Esophagus squamous epithelium (tissue), 5 donors: ENCODE results near the gene RARRES1. TPM values are rescaled to one million over a fixed set of nuclear protein-coding genes. Genes with fewer than 3 reads are reported as not detected.

ENCODE experiments used
- DNase-seq: peaks from one replicate; lab custom pipeline; 2025; lab: John Stamatoyannopoulos, UW
- H3K27ac ChIP-seq, 4 donors: fragments of 200-600 bp; sonication (generic); one replicate each; pipeline ENCODE4 v1.5.1; 2016 to 2019; ENCODE audit warnings: mild to moderate bottlenecking in 1 of 4
- H3K27me3 ChIP-seq, 4 donors: fragments of 200-600 bp; sonication (generic); 1 replicate in 3 of 4; 2 replicates in 1 of 4; pipeline versions ENCODE4 v1.5.1 to v1.6.0; 2017 to 2021; ENCODE audit warnings: antibody characterized with exemption in 1 of 4
- H3K36me3 ChIP-seq, 3 donors: fragments of 200-600 bp; sonication (generic); one replicate each; pipeline ENCODE4 v1.5.1; 2016 to 2019
- H3K4me1 ChIP-seq, 3 donors: fragments of 200-600 bp; sonication (generic); one replicate each; pipeline ENCODE4 v1.5.1; 2017 to 2019
- H3K4me3 ChIP-seq, 4 donors: fragments of 200-600 bp; sonication (generic); 1 replicate in 3 of 4; 2 replicates in 1 of 4; pipeline ENCODE4 v1.5.1; 2016 to 2019; ENCODE audit warnings: mild to moderate bottlenecking in 2 of 4, moderate library complexity in 1 of 4
- H3K9me3 ChIP-seq, 3 donors: fragments of 200-600 bp; sonication (generic); one replicate each; pipeline ENCODE4 v1.5.1; 2016 to 2019
- POLR2A ChIP-seq, 4 donors: fragments of 450-650 bp; IDR thresholded peaks; one replicate each; pipeline ENCODE4 v1.6.1; 2017; ENCODE audit warnings: antibody characterized with exemption in 4 of 4, mild to moderate bottlenecking in 4 of 4, moderate library complexity in 3 of 4
- WGBS, 2 donors: methylation state at CpG; one replicate each; pipeline ENCODE4 v1.1.5; 2018; 5-methylcytosine and 5-hydroxymethylcytosine counted together
- intact Hi-C: fragments of 100-400 bp; cut with DNase I; formaldehyde crosslinking; loops from one replicate; pipeline ENCODE4 v1.15.0; 2022
- total RNA-seq, 4 donors: library from RNA; depleted of rRNA; stranded (reverse); fragments of >200 nt; gene quantifications; one replicate each; pipeline ENCODE4 v1.1.0, GENCODE V29; 2016
- TF ChIP-seq, protein P1 (sequence below), 6 experiments: fragments of 450-650 bp in 4 of 6; fragments of 200-600 bp in 2 of 6; sonication (generic) in 2 of 6; IDR thresholded peaks; one replicate each; pipeline ENCODE4 v1.5.1; 2016 to 2019; ENCODE audit warnings: antibody characterized with exemption in 6 of 6, mild to moderate bottlenecking in 4 of 6, moderate library complexity in 4 of 6
- donor health status: DM: yes; HTN: yes; CAD: no.

RARRES1 gene
- total RNA-seq, 4 donors from 2014 or later, result 1.4 to 53.3 (median 6.4) TPM

DNA sequence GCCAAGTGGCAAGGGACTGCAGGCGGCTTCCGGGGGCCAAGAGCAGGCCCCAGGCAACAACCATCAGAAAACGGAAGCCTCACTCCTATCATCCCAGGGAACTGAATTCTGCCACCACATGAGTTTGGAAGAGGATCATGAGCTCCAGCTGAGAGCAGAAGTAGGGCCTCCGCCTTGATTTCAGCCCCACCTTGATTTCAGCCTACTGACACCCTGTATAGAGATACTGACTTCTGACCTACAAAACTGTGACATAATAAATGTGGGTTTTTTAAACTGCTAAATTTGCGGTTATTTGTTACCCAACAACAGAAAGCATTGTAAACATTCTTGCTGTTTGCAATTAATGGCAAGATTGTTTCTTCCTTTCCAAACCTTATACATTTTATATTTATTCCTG lies 21.6 kb upstream of the RARRES1 start:
- TF ChIP-seq, protein P1, sequence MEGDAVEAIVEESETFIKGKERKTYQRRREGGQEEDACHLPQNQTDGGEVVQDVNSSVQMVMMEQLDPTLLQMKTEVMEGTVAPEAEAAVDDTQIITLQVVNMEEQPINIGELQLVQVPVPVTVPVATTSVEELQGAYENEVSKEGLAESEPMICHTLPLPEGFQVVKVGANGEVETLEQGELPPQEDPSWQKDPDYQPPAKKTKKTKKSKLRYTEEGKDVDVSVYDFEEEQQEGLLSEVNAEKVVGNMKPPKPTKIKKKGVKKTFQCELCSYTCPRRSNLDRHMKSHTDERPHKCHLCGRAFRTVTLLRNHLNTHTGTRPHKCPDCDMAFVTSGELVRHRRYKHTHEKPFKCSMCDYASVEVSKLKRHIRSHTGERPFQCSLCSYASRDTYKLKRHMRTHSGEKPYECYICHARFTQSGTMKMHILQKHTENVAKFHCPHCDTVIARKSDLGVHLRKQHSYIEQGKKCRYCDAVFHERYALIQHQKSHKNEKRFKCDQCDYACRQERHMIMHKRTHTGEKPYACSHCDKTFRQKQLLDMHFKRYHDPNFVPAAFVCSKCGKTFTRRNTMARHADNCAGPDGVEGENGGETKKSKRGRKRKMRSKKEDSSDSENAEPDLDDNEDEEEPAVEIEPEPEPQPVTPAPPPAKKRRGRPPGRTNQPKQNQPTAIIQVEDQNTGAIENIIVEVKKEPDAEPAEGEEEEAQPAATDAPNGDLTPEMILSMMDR (IDR thresholded peaks at IDR 0.05), result no peak
- TF ChIP-seq POLR2A (IDR thresholded peaks at IDR 0.05), result no peak
- intact Hi-C loops, result no loop called here
- Histone ChIP-seq H3K27ac (no peak overlapping the region), H3K9me3 (no peaks in the 10 kb centered on the region), H3K27me3 (no peaks in the 10 kb centered on the region), H3K36me3 (no peaks in the 10 kb centered on the region), H3K4me3 (no peak overlapping the region), H3K4me1 (peaks cover 0 to under 1% (median 0%) of the 10 kb centered on the region in 3 donors)
- WGBS, 2 donors, result 84 to 92% methylated on average over 4 to 5 of the region's 5 CpGs
- DNase-seq, result no peak

DNA sequence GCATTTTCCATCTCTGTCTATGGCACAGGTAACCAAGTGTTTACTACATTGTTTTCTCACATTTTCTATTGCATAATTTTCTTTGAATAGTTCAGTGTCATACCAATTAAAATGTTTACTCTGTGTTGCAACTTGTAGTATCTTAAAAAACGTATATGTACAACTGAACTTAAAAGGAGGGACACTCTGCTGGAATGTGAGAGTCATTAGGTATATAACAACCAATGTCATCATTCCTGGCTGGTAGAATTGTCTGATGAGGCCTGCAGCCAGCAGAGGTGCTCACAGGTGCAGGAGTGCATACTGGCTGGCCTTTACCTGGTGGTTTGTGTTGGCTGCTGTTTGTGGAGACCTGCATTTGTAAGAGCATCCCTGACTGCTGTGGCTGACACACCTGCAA lies 19.1 kb upstream of the RARRES1 start:
- TF ChIP-seq, protein P1 (IDR thresholded peaks at IDR 0.05), result no peak
- no peak for TF ChIP-seq POLR2A (IDR thresholded peaks at IDR 0.05)
- Histone ChIP-seq H3K4me3 (no peak overlapping the region), H3K9me3 (no peaks in the 10 kb centered on the region), H3K4me1 (peaks cover 0 to 17% (median 0%) of the 10 kb centered on the region in 3 donors), H3K27ac (no peak overlapping the region), H3K36me3 (peaks cover 0 to 19% (median 0%) of the 10 kb centered on the region in 3 donors), H3K27me3 (no peaks in the 10 kb centered on the region)
- 47 to 65% methylated on average over 1 of the region's 1 CpG for WGBS, 2 donors
- DNase-seq, result no peak
- intact Hi-C loops, result no loop called here

DNA sequence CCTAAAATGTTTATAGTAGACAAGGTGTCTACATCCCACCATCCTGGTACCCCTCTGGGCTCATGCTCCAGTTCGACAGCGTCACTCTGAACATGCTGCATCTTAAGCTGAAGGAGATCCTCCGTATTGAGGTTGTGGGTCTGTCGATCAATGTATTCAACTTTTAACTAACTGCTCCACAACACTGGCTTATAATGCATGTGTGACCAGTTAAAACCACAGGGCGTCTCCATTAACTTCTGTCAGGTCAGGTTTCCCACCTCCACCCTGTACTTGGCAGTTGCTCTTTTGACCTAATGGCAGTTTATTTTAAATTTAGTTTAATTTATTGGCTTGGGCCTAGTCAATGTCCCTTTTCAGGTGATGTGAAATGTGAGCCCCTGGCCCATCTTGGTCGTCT lies 17.8 kb upstream of the RARRES1 start:
- Histone ChIP-seq H3K27me3 (no peaks in the 10 kb centered on the region), H3K36me3 (peaks cover 0 to 30% (median 0%) of the 10 kb centered on the region in 3 donors), H3K27ac (no peak overlapping the region), H3K4me1 (peaks cover 0 to 17% (median 0%) of the 10 kb centered on the region in 3 donors), H3K9me3 (no peaks in the 10 kb centered on the region), H3K4me3 (no peak overlapping the region)
- intact Hi-C loops, result no loop called here
- TF ChIP-seq, protein P1 (IDR thresholded peaks at IDR 0.05), result no peak
- TF ChIP-seq POLR2A (IDR thresholded peaks at IDR 0.05), result no peak
- whole genome bisulfite sequencing, 2 donors, result 83 to 84% methylated on average over 6 of the region's 6 CpGs
- DNase-seq, result no peak

DNA sequence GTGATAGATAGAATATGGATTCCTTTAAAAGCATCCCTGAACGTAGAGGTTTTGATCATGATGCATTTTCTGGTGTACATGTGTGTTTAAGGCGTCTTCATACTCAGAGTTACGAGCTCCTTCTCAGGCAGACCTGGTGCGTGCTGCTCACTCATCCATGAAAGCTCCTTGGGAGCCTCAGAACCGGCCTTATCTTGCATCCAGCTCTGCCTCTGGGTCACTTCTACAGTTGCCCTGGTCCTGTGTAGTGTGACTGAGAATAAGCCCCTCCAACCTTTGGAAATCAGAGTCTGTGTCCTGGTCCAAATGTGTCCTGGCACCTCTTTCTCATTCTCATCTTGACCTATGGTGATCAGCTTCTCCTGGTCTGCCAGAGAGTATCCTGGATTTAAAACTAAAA lies 17.3 kb upstream of the RARRES1 start:
- DNase-seq, result no peak
- no peak for TF ChIP-seq POLR2A (IDR thresholded peaks at IDR 0.05)
- TF ChIP-seq, protein P1 (IDR thresholded peaks at IDR 0.05), result no peak
- H3K4me1 ChIP-seq, result peaks cover 0 to 17% (median 0%) of the 10 kb centered on the region in 3 donors
- H3K36me3 ChIP-seq, result peaks cover 0 to 33% (median 0%) of the 10 kb centered on the region in 3 donors
- intact Hi-C loops, result no loop called here
- no peak overlapping the region for H3K4me3 ChIP-seq
- H3K27me3 ChIP-seq, result no peaks in the 10 kb centered on the region
- no peaks in the 10 kb centered on the region for H3K9me3 ChIP-seq
- no peak overlapping the region for H3K27ac ChIP-seq
- WGBS, 2 donors, result 82 to 84% methylated on average over 5 of the region's 5 CpGs

DNA sequence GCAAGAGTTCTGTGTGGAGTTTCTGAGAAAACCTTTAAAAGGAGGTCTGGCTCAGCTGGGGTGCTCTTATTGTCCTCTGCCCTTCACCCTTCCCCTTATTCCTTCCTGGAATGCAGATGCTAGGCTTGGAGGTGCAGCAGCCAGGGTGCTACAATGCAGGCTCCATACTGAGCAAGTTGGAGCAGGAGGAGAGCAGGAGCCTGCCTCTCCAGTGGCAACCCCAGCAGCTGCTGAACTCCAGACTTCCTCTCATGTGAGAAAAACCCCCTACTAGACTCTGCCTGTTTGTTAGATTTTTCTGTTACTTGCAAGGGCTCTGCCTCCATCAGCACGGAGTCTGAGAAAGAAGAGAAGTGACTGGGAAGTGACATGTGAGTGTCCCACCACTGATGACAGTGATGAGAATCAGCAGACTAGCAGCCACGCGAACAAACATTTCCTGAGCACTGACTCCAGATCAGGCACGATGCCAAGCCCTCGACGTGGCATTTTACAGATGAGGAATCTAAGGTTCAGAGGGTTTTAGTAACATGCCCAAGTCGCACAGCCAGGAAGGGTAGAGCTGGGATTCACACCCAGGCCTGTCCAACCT lies 16.1 kb upstream of the RARRES1 start:
- TF ChIP-seq, protein P1 (IDR thresholded peaks at IDR 0.05), result no peak
- no peak for TF ChIP-seq POLR2A (IDR thresholded peaks at IDR 0.05)
- Histone ChIP-seq H3K4me3 (no peak overlapping the region), H3K4me1 (peaks cover 0 to 17% (median 0%) of the 10 kb centered on the region in 3 donors), H3K36me3 (peaks cover 0 to 33% (median 0%) of the 10 kb centered on the region in 3 donors), H3K9me3 (no peaks in the 10 kb centered on the region), H3K27me3 (no peaks in the 10 kb centered on the region), H3K27ac (peak overlapping the region in 2 of 4 donors; percentile 8 to 36)
- intact Hi-C loops, result no loop called here
- DNase-seq, result no peak
- WGBS, 2 donors, result 54 to 66% methylated on average over 6 to 7 of the region's 7 CpGs
